ENCODE results near the gene KIAA0586. TPM values are rescaled to one million over a fixed set of nuclear protein-coding genes. Genes with fewer than 3 reads are reported as not detected.
A peak's percentile ranks its signal among the peaks of the same experiment; 100 is the strongest.

KIAA0586 gene
- total and polyA plus RNA-seq, 2 of the 13 experiments (the other 11 are each of a cell fraction or from before 2014, with no cell fraction given): 12.6 to 25.2 TPM

GRCh38 chr14:58426670-58427280, 744 bp upstream of the KIAA0586 start (continued):
- TF ChIP-seq TOPORS (CRISPR knock-in tag; IDR thresholded peaks at IDR 0.05) (0 out of 2 replicates have a peak, but pooled peaks have one; percentile 62), ZNF614 (CRISPR knock-in tag; IDR thresholded peaks at IDR 0.05; ENCODE audit: borderline replicate concordance) (no peak), ARID4A (CRISPR knock-in tag; IDR thresholded peaks at IDR 0.05; ENCODE audit: borderline replicate concordance) (peak; percentile 88), ZNF33A (CRISPR knock-in tag; IDR thresholded peaks at IDR 0.05; ENCODE audit: borderline replicate concordance) (peak; percentile 43; the same call in 1 of the 2 replicates), HES4 (CRISPR knock-in tag; IDR thresholded peaks at IDR 0.05; ENCODE audit: borderline replicate concordance) (peak; percentile 66), SMARCC2 (IDR thresholded peaks at IDR 0.05) (no peak), TGIF2 (CRISPR knock-in tag; IDR thresholded peaks at IDR 0.05) (peak; percentile 98), RBFOX2 (IDR thresholded peaks at IDR 0.05; ENCODE audit: low read depth, low read length) (peak; percentile 73), ZNF740 (CRISPR knock-in tag; IDR thresholded peaks at IDR 0.05) (peak; percentile 97), HDAC6 (IDR thresholded peaks at IDR 0.05; ENCODE audit: low read depth, low read length) (no peak), SPEN (CRISPR knock-in tag; IDR thresholded peaks at IDR 0.05; ENCODE audit: low read depth) (peak; percentile 56; the same call in 1 of the 2 replicates), PHF20 (CRISPR knock-in tag; IDR thresholded peaks at IDR 0.05) (peak; percentile 72; the same call in 1 of the 2 replicates), ZNF30 (CRISPR knock-in tag; IDR thresholded peaks at IDR 0.05) (no peak), HBP1 (CRISPR knock-in tag; IDR thresholded peaks at IDR 0.05; ENCODE audit: low read depth) (peak; percentile 87; the same call in 1 of the 2 replicates), POLR2G (IDR thresholded peaks at IDR 0.05; ENCODE audit: low read depth, low read length) (no peak; the same call in 1 of the 2 replicates), HNRNPLL (IDR thresholded peaks at IDR 0.05; ENCODE audit: low read depth, low read length, poor library complexity, severe bottlenecking) (peak; percentile 48), PAX8 (CRISPR knock-in tag; IDR thresholded peaks at IDR 0.05; ENCODE audit: borderline replicate concordance) (no peak), ZNF274 (CRISPR knock-in tag; IDR thresholded peaks at IDR 0.05) (peak; percentile 88; the same call in 1 of the 2 replicates), EED (CRISPR knock-in tag; IDR thresholded peaks at IDR 0.05) (no peak), ZFP90 (CRISPR knock-in tag; IDR thresholded peaks at IDR 0.05; ENCODE audit: borderline replicate concordance) (peak; percentile 27; the same call in 1 of the 2 replicates), NFYC (CRISPR knock-in tag; IDR thresholded peaks at IDR 0.05) (no peak), GMEB2 (CRISPR knock-in tag; IDR thresholded peaks at IDR 0.05; ENCODE audit: low read depth) (no peak), ISX (CRISPR knock-in tag; conservative IDR thresholded peaks at IDR 0.05) (0 out of 2 replicates have a peak, but pooled peaks have one; percentile 39)

Measured in HepG2 (cell line).